ENCODE results near the gene GDPD3.

Gene GDPD3

DNA sequence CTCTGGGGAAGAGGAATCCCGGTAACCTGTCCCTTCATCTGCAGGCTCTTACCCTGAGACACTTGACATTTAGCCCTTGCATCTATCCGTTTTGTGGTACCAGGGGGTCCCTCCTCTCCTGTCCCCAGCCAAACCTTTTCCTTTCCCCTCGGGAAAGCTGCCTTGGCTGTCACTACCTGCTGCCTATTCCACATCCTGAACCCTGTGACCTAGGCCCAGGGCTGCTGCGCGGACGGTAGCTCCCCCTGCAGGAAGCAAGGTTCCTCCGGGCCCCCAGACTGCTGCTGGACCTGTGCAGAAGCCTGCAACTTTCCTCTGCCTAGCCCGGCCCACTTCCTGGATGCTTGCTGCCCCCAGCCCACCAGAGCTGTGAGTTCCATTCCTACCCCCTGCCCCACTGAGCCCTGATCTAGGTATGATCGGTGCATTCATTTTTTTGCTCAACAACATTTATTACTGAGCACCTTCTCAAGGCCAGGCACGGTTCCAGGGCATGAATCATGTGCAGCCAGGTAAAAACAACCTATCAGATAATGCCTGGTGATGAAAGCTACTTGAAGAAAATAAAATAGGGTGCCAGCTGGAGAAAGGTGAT lies 58.3 kb downstream of the GDPD3 start:
- no peak for DNase-seq (ENCODE audit: low read depth in 2 of 2)

Measured in stimulated activated CD8-positive, alpha-beta memory T cell treated with anti-CD3 and anti-CD28 coated beads, Interleukin-15, amount 100 ng/mL, for 4 hours (primary cell).